ENCODE measurements around the gene MACO1. TPM values are rescaled to one million over a fixed set of nuclear protein-coding genes. Genes with fewer than 3 reads are reported as not detected.
A peak's percentile ranks its signal among the peaks of the same experiment; 100 is the strongest.

MACO1 gene
- total and polyA plus RNA-seq, 9 of the 15 experiments (the other 6 are each of a cell fraction or from before 2014, with no cell fraction given): 4.6 to 28.4 (median 21.7) TPM

- TF ChIP-seq MGA (IDR thresholded peaks at IDR 0.05) (no peak), RFX5 (IDR thresholded peaks at IDR 0.05; ENCODE audit: low read depth, low read length) (no peak), MITF (IDR thresholded peaks at IDR 0.05) (no peak), HIVEP1 (CRISPR knock-in tag; IDR thresholded peaks at IDR 0.05) (no peak), ETV6 (IDR thresholded peaks at IDR 0.05; ENCODE audit: borderline replicate concordance in 1 of 2, low read depth in 2 of 2, low read length in 1 of 2) (no peak), ETV6 (CRISPR knock-in tag; IDR thresholded peaks at IDR 0.05; ENCODE audit: borderline replicate concordance) (no peak), CTCF (IDR thresholded peaks at IDR 0.05 in 2 of 3, conservative IDR thresholded peaks at IDR 0.05 in 1 of 3; ENCODE audit: insufficient read depth in 2 of 3, low read depth in 1 of 3, low read length in 3 of 3) (peak in 2 of 3 experiments; percentile 14 to 21; a peak in 1 of 6 replicates), HSF4 (CRISPR knock-in tag; IDR thresholded peaks at IDR 0.05; ENCODE audit: borderline replicate concordance) (no peak), TAL1 (IDR thresholded peaks at IDR 0.05) (no peak), RBM34 (IDR thresholded peaks at IDR 0.05; ENCODE audit: borderline replicate concordance, insufficient read depth, low read length) (no peak)
These were observed 112.9 kb downstream of the MACO1 start, which contains the start of gene LDLRAP1 (continued) for GRCh38 chr1:25543425-25544242.

Data from K562 (cell line).